Vagina (tissue), 2 donors: ENCODE data around the gene DLG2. TPM values are rescaled to one million over a fixed set of nuclear protein-coding genes. Genes with fewer than 3 reads are reported as not detected.

Source experiments
- DNase-seq, 2 donors: peaks; one replicate each; pipeline ENCODE4 v3.0.0-alpha.2; 2017; ENCODE audit errors: extremely low spot score in 2 of 2
- H3K27ac ChIP-seq: fragments of 200-600 bp; sonication (generic); one replicate; pipeline ENCODE4 v1.5.1; 2019
- H3K27me3 ChIP-seq: fragments of 200-600 bp; sonication (generic); one replicate; pipeline ENCODE4 v1.5.1; 2019
- H3K36me3 ChIP-seq, 2 donors: fragments of 200-600 bp; sonication (generic); one replicate each; pipeline ENCODE4 v1.5.1; 2017 to 2019
- H3K4me1 ChIP-seq: fragments of 200-600 bp; sonication (generic); one replicate; pipeline ENCODE4 v1.5.1; 2019
- H3K4me3 ChIP-seq, 2 donors: fragments of 200-600 bp; sonication (generic); 1 replicate in 1 of 2; 2 replicates in 1 of 2; pipeline ENCODE4 v1.5.1; 2016 to 2019
- H3K9me3 ChIP-seq: fragments of 200-600 bp; sonication (generic); one replicate; pipeline ENCODE4 v1.5.1; 2019
- CTCF ChIP-seq, 3 experiments: fragments of 450-650 bp in 2 of 3; fragments of 200-600 bp in 1 of 3; sonication (generic) in 1 of 3; IDR thresholded peaks; one replicate each; pipeline ENCODE4 v1.5.1; 2017 to 2019; ENCODE audit warnings: antibody characterized with exemption in 3 of 3, mild to moderate bottlenecking in 2 of 3, moderate library complexity in 2 of 3
- POLR2A ChIP-seq, 2 donors: fragments of 450-650 bp; IDR thresholded peaks; one replicate each; pipeline ENCODE4 v1.6.1; 2017; ENCODE audit warnings: antibody characterized with exemption in 2 of 2, mild to moderate bottlenecking in 2 of 2, moderate library complexity in 2 of 2
- POLR2AphosphoS5 ChIP-seq, 2 donors: sonication (generic); formaldehyde crosslinking; IDR thresholded peaks; one replicate each; pipeline ENCODE4 v1.9.0; 2017; ENCODE audit warnings: antibody characterized with exemption in 2 of 2, mild to moderate bottlenecking in 2 of 2, low read depth in 1 of 2; ENCODE audit not compliant: insufficient read depth in 1 of 2
- intact Hi-C: fragments of 100-400 bp; cut with DNase I; formaldehyde crosslinking; loops from one replicate; pipeline ENCODE4 v1.15.1; 2023
- total RNA-seq: library from RNA; depleted of rRNA; stranded (reverse); fragments of >200 nt; gene quantifications from one replicate; pipeline ENCODE4 v1.2.3, GENCODE V29; 2016

DLG2 gene
- total RNA-seq, 1 donor from 2014 or later = 10.1 TPM

GRCh38 chr11:85526564-85526963 is 100.6 kb downstream of the DLG2 start:
- no peak overlapping the region for H3K27ac ChIP-seq
- no peaks in the 10 kb centered on the region for H3K9me3 ChIP-seq
- no peak for DNase-seq
- intact Hi-C loops = no loop called here
- no peak overlapping the region for H3K4me3 ChIP-seq
- no peaks in the 10 kb centered on the region for H3K27me3 ChIP-seq
- no peaks in the 10 kb centered on the region for H3K36me3 ChIP-seq
- H3K4me1 ChIP-seq = no peaks in the 10 kb centered on the region
- no peak for TF ChIP-seq POLR2AphosphoS5 (IDR thresholded peaks at IDR 0.05; ENCODE audit: insufficient read depth in 1 of 2, low read depth in 1 of 2)
- TF ChIP-seq POLR2A (IDR thresholded peaks at IDR 0.05) = no peak
- no peak for TF ChIP-seq CTCF (IDR thresholded peaks at IDR 0.05)

DNA sequence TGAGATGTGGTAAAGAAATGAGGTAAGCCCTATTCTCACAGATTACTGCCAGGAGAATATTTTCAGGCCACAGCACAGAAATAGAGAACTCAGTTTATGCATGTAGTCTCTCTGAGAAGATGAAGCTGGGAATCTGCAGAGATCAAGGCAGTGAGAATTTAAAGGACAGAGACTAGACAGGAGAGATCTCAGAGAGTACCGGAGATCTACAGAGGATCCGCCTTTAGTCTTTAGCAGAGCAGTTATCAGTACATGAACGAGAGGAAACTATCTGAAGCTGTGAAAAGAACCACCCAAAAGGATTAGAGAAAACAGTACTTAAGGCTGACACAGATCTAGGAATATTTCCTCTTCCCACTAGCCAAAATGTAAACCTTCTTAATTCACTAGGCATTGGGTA is 101.5 kb downstream of the DLG2 start:
- intact Hi-C loops = no loop called here
- no peaks in the 10 kb centered on the region for H3K36me3 ChIP-seq
- H3K4me1 ChIP-seq = no peaks in the 10 kb centered on the region
- no peaks in the 10 kb centered on the region for H3K9me3 ChIP-seq
- no peaks in the 10 kb centered on the region for H3K27me3 ChIP-seq
- no peak overlapping the region for H3K27ac ChIP-seq
- no peak overlapping the region for H3K4me3 ChIP-seq
- TF ChIP-seq CTCF (IDR thresholded peaks at IDR 0.05) = no peak
- no peak for TF ChIP-seq POLR2AphosphoS5 (IDR thresholded peaks at IDR 0.05; ENCODE audit: insufficient read depth in 1 of 2, low read depth in 1 of 2)
- no peak for TF ChIP-seq POLR2A (IDR thresholded peaks at IDR 0.05)
- DNase-seq = no peak

- intact Hi-C loops = no loop called here
- no peaks in the 10 kb centered on the region for H3K36me3 ChIP-seq
- H3K4me1 ChIP-seq = no peaks in the 10 kb centered on the region
- H3K4me3 ChIP-seq = no peak overlapping the region
- DNase-seq = no peak
- H3K27me3 ChIP-seq = no peaks in the 10 kb centered on the region
- TF ChIP-seq POLR2A (IDR thresholded peaks at IDR 0.05) (no peak), CTCF (IDR thresholded peaks at IDR 0.05) (no peak), POLR2AphosphoS5 (IDR thresholded peaks at IDR 0.05; ENCODE audit: insufficient read depth in 1 of 2, low read depth in 1 of 2) (no peak)
- H3K9me3 ChIP-seq = no peaks in the 10 kb centered on the region
- H3K27ac ChIP-seq = no peak overlapping the region
Measured at GRCh38 chr11:85517272-85517671, 109.9 kb downstream of the DLG2 start.

DNA sequence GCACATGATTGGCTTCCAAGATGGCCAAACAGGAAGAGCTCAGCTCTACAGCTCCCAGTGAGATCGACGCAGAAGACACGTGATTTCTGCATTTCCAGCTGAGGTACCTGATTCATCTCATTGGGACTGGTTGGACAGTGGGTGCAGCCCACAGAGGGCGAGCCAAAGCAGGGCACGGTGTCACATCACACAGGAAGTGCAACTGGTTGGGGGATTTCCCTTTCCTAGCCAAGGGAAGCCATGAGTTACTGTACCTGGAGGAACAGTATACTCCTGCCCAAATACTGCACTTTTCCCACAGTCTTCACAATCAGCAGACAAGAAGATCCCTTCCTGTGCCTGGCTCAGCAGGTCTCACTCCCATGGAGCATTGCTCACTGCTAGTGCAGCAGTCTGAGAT is 131.2 kb downstream of the DLG2 start:
- no peak overlapping the region for H3K27ac ChIP-seq
- H3K9me3 ChIP-seq = no peaks in the 10 kb centered on the region
- no peak overlapping the region for H3K4me3 ChIP-seq
- H3K36me3 ChIP-seq = no peaks in the 10 kb centered on the region
- intact Hi-C loops = no loop called here
- no peaks in the 10 kb centered on the region for H3K27me3 ChIP-seq
- H3K4me1 ChIP-seq = no peaks in the 10 kb centered on the region
- DNase-seq = no peak
- TF ChIP-seq CTCF (IDR thresholded peaks at IDR 0.05) (no peak), POLR2AphosphoS5 (IDR thresholded peaks at IDR 0.05; ENCODE audit: insufficient read depth in 1 of 2, low read depth in 1 of 2) (no peak), POLR2A (IDR thresholded peaks at IDR 0.05) (no peak)

GRCh38 chr11:85494396-85494795 is 132.7 kb downstream of the DLG2 start:
- Histone ChIP-seq H3K4me1 (no peaks in the 10 kb centered on the region), H3K36me3 (no peaks in the 10 kb centered on the region), H3K4me3 (no peak overlapping the region), H3K9me3 (no peaks in the 10 kb centered on the region), H3K27me3 (no peaks in the 10 kb centered on the region), H3K27ac (no peak overlapping the region)
- TF ChIP-seq POLR2AphosphoS5 (IDR thresholded peaks at IDR 0.05; ENCODE audit: insufficient read depth in 1 of 2, low read depth in 1 of 2) (no peak), CTCF (IDR thresholded peaks at IDR 0.05) (no peak), POLR2A (IDR thresholded peaks at IDR 0.05) (no peak)
- DNase-seq = no peak
- intact Hi-C loops = no loop called here
